Measurements from ENCODE around the gene AFDN.

Gene AFDN

DNA sequence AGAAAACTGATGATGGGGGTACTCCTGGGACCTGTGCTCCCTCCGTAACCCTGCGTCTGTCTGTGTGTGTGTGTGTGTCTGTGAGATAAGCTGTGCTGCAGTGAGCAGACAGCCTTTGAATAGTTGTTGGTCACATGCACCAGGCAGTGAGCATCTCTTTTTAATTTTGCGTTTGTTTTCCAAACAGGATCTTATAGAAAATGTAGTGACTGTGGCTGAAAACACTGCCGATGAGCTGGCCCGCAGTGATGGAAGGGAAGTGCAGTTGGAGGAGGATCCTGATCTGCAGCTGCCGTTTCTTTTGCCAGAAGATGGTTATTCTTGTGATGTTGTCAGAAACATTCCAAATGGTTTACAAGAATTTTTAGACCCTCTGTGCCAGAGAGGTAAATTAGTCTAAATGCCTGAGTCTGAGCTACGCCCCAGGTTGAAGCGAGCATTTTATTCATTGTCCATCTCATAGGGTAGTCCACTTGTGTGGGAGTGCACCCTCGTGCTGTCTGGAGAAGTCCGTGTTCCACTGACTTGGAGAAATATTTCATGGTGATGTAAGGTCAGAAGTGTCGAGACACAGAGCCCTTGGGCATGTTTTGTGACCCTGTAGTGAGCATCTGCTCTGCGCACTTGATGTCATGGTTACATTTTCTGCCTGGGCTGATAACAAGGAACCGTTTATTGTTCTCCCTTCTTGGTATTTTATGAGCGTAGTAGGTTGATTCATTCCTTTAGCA, 92.0 kb downstream of the AFDN start:
- no peak for DNase-seq (ENCODE audit: low spot score)

DNA sequence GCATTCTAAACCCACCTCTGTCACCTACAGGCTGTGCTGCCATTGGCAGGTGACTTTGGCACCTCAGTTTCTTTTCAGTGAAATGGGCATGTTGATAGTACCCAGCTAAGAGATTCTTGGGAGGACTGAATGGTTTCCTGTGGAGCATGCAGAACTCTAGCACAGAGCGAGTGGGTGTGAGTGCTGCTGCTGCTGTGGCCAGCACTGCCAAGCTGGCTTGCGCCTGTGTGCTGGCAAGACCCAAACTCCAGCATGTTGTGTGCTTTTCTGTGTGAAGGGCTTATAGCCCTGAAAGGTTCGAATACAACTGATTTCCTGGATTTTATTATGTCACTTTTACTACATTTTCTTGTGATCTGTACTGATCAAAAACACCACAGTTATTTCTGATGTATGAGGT, 92.6 kb downstream of the AFDN start:
- DNase-seq (ENCODE audit: low spot score): no peak

DNA sequence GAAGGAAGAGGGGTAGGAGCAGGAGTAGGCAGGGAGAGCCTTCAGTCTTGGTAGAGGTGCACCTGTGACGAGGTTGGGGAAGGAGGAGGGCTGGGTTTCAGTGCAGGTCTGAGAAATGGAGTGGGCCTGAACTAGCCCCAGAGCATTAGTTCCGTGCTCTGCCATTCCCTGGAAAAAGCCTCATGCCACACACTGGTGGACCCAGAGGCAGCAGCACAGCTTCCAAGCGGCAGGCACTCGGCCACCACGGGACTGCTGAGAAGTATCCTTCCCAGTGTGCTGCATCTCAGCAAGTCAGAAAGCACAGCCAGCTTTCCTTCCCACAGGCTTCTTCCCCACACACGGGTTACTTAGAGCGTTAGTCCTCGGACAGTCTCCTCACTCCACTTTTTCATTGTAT, 93.5 kb downstream of the AFDN start:
- no peak for DNase-seq (ENCODE audit: low spot score)

DNA sequence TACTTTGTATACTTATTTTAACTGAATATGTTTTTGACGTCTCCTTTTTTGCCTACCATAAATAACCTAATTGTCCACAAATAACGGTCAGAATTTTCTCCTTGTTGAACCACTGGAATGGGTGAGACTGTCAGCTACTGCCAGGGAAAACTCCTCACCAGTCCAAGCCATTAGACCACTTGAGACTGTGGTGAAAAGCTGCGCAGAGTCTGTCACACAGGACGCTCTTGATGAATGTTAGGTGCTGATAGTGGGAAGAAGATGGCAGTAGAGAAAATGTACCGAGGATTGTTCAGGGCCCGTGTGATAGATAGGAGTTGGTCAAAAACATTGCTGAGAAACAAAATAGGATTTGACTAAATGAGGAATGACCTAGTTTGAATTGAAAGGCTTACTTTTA, 95.1 kb downstream of the AFDN start:
- DNase-seq (ENCODE audit: low spot score): no peak

DNA sequence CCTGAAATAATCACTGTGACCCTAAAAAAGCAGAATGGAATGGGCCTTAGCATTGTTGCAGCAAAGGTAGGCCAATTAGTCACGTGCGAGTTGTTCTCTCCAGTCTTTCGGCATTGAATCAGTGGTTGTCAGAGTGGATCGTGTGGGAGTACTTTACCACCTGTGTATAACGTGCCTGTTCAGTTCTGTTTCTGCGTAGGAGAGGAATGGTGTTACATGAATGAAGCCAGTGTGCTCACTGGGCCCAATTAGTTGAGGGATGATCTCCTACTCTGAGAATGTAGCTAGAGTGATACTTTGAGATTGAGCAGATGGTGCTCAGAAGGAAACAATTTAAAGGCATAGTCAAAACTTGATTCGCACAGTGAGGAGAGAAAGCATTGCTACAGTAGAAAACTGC, 98.3 kb downstream of the AFDN start:
- DNase-seq (ENCODE audit: low spot score): no peak

DNA sequence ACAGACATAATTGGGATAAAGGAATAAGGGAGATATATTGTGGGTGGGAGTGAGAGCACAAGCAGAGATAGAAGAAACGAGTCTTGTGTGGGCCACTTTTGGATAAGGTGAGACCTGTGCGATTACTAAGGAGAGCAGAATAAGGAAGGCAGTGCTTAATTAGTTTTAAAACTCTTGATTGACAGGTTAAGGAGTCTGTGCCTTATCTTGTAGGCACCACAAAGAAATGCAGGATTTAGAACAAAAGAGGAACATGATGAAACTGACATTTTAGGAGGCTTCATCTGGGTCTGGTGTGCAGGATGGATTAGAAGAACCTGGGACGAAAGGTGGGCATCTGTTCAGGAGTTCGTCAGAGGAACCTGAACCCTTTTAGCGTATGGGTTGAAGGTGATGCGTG, 100.5 kb downstream of the AFDN start:
- no peak for DNase-seq (ENCODE audit: low spot score)

DNA sequence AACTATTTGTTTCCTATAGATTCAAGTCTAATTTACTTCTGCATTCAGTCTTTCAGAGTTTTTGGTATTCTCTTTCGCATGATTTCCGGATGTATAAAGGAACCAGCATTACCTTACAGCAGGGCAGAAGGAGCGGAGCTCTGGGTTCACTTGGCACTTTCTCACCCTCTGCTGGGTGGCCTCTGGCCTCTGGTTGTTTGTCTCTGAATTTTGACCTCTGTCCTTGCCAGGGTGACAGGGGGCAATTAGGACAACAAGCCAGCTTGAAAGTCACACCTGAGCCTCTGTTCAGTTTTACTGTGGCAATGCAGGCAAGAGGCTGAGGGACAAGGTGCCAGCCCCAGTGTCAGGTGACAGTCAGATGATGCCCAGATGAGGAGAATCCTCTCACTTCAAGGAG, 101.4 kb downstream of the AFDN start:
- DNase-seq (ENCODE audit: low spot score): no peak

DNA sequence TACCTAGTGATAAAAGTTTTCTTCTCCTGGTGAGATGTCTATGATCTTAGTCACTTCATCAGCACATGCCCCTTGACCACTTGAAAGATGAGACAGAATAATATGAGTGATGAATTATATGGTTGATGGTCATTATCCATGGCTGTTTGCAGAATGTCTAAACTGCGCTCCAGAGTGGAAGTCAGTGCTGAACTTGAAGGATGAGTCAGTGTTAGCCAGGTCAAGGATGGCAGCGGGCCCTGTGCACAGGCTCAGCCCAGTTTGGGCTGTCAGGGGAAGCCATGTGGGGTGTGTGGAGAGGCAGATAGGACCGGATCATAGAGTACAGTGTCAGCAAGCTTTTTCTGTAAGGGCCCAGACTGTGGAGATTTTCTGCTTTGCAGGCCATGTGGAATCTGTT, 103.6 kb downstream of the AFDN start:
- DNase-seq (ENCODE audit: low spot score): no peak

DNA sequence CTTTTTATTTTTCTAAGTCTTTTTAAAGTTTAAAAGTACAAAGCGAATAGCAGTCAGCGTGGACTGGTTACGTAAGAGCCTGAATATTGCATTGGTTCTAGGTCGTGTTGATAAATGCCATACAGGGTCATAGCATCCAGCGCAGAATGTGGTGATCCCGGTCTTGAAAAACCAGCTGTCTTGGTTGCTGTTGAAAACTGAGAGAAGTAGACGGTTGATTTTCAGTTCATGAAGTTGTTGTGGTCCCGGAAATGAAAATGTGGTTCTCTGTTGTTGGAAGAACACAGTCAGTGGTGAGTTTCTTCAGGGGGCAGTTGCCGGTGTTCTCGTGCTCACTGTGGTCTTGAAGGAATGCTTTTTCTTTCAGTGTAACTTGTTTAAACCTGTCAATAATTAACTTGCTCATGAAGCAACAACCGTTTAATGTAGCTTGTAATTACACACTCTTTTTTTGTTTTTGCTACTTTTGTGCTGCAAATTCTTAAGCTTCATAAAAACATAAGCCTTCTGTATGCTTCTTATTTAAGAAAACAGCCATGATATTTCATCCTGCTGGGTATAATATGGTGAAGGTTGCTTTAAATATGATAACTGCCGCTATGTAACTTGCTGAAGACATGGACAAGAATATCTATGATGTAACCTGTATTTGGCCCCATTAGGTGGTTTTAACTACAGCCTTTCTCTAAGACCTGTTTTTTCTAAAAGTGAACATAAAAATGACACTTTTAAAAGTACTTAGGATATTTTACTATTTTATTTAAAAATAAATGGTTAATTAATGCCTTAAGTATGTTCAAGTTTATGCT, 106.0 kb downstream of the AFDN start:
- DNase-seq (ENCODE audit: low spot score): no peak

DNA sequence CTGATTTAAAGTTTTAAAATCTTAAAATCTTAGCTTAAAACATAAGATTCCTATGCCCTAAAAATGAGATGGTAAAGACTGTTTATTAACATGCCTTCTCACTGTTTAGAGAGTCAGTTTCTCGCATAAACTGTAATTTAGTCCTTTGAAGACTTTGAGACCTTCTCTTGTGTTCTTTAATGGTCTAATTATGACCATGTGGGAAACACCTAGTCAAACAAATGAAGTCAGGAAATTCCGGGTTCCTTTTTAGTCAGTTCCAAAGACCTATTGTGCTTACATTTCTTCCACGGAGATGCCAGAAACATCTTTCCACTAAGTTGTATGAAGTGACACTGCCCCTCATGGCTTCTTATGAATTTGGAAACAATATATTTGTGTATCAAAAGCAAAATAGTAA, 106.6 kb downstream of the AFDN start:
- DNase-seq (ENCODE audit: low spot score): no peak

DNA sequence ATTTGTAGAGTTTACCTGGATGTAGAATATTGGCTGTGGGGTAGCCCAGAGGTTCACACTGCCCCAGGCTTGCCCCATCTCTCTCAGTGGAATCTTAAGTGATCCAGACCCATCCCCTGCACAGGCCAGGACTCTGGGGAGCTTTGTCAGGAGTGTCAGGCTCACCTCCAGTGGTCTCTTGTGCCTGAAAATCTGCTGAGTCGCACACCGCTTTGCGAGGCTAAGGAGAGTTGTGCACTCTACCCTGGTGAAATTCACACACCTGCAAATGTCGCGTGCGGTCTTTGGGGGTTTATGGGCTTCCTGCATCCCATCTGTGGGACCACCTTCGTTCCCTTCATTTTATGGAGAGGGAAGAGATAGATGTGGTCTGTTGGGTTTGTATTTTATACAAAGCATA, 107.1 kb downstream of the AFDN start:
- DNase-seq (ENCODE audit: low spot score): no peak

DNA sequence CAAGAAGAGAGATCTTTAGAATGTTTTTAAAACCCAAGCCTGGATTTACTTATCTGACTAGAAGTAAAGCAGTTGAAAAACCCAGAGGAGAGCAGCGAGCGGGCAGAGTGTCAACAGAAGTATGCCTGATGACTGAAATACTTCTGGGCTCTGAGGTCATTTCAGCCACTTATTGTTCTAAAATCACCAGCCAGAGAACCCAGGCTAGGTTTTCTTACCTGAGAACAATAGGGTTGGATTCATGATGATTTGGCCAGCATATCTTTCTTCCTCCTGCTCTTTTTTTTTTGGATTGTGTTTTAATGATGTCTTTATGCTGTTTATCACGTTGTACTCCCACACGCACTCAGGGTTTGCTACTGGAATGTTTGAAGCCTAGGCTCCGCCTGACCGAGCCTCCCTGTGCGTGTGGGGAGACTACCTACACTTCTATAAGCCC, 107.7 kb downstream of the AFDN start:
- DNase-seq (ENCODE audit: low spot score): no peak

DNA sequence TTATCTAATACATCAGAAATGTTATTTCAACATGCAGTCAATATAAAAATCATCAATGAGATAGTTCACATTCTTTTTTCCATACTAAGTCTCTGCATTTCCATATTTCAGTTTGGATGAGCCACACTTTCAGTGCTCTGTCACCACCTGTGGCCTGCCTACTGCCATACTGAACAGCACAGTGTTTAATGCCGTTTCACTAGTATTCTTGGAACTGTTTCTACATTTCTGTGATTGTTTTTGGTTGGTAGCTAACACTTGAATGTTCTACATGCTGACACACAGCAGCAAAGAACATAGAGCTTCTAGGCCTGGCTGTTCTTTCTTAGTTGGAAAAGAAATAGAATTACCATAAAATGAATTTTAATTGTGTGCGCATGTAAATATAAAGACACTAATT, 109.3 kb downstream of the AFDN start:
- DNase-seq (ENCODE audit: low spot score): no peak

DNA sequence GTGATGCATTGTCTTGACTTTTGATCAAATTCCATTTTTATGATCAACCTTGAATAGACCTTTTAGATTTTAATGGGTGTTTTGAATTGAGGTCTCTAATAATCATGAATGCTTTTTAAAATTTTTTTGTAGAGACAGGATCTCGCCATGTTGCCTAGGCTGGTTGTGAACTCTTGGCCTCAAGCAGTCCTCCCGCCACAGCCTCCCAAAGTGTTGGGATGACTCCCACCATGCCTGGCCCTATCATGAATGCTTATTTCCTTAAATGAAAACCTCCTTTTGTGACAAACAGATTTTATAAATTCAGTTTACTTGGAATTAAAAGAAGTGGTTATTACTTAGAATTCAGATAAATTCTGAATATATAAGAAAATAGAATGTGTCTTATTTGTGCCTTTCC, 110.6 kb downstream of the AFDN start:
- DNase-seq (ENCODE audit: low spot score): no peak

DNA sequence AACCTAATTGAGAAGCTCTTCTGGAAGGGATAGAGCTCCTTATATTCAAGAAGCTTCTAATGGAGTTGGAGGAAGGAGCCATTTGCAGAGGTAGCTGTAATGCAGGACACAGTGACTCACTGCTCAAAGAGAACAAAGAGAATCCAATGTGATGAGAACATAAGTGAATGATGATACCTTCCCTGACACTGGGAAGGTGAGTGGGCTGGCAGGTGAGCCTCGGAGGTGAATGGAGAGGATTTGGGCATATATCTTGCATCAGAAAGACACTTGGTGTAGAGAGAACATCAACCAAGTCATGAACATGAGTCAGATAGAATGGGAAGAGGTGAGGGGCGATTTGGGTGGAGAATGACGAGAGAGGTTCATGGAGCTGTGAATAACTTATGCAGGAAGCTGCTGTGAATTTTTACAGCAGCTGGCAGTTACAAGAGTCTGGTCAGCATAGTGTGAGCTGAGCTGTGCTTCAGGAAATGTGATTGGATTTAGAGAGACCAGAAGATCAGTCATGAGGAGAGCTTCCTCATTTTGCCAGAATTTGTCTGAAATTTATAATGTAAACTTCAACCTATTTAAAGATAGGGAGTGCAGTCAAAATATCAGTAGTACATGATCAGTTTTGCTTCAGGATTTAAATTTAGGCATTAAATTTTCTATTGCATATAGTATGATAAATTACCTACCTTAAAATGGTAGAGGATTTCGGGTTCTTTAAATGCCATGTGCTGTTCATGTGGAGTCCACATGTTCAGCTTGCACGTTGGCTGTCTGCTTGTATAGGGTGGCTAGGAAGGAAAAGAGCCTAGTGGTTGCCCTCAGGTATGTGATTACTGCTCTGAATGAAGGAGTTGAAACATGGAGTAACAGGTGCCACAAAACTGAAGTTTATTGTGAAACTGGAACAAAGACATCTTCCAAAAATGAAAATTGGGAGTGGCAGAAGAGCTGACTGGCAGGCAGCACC, 111.5 kb downstream of the AFDN start:
- no peak for DNase-seq (ENCODE audit: low spot score)

DNA sequence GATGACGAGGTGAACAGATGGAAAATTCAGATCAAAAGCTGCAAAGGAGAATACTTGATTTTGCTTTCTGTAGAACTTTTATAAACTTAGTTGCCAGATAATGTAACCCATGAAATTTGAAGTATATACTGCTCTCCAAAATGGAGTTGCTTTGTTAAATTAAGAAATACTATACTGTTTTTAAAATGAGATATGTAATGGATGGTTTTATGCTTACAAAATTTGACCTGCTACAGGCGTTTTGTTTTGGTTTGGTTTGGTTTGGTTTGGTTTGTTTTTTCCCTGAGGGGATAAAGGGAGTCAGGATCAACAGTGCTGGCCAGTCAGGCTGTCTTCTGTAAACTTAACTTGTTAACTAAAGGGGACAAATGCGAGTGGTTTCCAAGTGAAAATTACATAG, 115.1 kb downstream of the AFDN start:
- DNase-seq (ENCODE audit: low spot score): no peak

DNA sequence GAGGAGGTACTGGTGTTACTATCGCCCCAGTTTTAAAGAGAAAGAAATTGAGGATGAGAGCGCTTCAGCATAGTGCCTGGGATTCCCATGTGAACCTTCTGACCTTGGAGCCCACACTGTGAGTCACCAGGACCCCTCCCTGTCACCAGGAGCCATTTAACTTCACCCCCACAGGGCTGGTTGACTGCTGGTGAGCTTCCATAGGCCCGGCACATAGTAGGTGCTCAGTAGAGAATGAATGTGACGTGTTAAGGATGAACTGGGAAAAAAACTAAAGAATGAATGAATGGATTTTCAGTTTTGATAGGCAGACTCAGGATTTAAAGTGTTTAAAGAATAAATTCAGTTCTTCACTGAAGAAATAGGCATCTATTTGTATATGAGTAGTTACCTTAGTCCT, 117.4 kb downstream of the AFDN start:
- no peak for DNase-seq (ENCODE audit: low spot score)

DNA sequence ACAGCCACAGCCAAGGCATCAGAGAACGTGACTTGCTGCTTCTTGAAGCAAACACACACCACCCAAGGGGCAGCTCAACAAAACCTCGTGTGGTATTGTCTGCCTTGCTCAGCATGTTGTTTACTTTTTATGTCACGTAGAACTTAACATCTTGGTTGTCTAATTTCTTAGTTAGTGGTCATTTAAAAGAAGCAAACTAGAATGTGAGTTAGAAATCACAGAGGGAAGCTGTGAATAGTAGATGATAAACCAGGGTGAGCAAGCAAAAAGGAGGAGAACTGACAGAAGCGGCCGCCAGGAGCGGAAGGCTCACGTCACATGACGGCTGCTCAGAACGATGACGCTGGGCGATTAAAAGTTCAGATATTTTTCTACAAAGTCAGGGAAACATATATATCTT, 119.3 kb downstream of the AFDN start:
- DNase-seq (ENCODE audit: low spot score): no peak

DNA sequence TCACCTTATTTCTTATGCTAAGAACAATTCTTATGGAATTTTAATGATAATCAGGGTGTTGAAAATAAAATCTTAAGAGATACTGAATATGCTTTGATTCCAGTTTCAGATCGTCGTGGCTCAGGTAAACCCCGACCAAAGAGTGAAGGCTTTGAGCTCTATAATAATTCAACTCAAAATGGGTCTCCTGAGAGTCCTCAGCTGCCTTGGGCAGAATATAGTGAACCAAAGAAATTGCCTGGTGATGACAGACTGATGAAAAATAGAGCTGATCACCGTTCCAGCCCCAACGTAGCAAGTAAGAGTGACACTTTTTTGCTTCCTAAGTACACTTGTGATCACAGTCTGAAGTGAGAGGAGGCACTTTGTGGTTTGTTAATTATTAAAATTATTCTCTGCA, 119.9 kb downstream of the AFDN start:
- no peak for DNase-seq (ENCODE audit: low spot score)

DNA sequence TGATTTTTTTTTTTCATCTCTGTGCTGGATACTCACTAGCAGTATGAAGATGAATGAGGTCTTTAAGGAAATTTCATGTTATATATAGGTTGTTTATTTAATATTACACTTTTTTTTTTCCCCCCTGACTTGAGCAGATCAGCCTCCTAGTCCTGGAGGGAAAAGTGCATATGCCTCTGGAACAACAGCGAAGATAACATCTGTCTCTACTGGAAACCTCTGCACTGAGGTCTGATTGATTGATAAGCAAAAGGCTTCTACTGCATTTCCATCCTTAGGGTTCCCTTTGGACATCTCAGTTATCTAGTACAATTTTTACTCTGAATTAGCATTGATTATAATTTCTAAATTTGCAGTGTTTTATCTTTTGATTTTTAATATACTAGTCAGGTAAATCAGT, 121.0 kb downstream of the AFDN start:
- DNase-seq (ENCODE audit: low spot score): no peak

DNA sequence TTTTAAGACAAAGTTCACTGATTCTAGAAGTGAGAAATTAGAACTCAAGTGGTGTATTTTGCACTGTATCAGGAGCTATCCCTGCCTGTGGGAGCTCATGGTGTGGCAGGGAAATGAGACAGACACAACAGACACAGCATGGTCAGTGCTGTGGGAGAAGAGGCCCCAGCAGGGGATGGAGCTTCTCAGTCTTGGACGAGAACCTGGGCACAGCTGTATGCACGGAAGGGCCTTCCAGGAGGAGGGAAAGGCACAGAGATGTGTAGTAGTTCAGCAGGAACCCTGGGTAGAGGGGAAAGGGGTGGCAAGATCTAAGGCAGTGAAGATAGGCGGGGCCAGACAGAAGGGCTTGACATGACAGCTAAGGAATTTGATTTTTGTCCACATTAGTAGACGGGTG, 122.0 kb downstream of the AFDN start:
- DNase-seq (ENCODE audit: low spot score): no peak

DNA sequence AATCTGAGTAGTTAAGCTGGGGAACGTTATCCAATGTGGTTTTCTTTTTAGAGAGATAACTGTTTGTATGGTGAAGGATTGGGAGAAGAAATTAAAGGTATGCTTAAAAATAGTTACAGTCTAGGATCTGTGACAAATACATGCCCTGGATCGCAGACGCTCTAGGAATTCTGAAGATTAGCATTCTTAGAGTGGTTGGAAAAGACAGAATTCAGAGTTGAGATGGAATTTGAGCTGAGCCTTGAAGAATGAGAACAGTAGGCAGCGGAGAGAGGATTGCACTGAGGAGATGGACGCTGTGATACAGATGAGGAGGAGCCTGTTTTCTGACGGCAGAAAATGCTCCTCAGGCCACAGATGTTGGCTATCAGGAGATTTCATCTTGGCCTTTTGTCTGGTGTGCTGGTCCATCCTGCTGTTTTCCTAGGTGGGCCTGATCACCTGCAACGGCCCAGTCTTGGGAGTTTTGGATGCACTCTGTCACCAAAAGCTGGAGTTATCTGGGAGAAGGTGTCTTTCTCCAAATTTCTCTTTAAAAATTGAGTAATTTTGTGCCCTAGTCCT, 122.5 kb downstream of the AFDN start:
- DNase-seq (ENCODE audit: low spot score): no peak
